IPS DF 4.7 (cell line): ENCODE results near the gene CHIC1.

Experiments used
- DNase-seq: peaks from one replicate; pipeline ENCODE4 v3.0.0-alpha.2; 2013; ENCODE audit warnings: low spot score; ENCODE audit errors: extremely low read depth

Gene CHIC1

DNA sequence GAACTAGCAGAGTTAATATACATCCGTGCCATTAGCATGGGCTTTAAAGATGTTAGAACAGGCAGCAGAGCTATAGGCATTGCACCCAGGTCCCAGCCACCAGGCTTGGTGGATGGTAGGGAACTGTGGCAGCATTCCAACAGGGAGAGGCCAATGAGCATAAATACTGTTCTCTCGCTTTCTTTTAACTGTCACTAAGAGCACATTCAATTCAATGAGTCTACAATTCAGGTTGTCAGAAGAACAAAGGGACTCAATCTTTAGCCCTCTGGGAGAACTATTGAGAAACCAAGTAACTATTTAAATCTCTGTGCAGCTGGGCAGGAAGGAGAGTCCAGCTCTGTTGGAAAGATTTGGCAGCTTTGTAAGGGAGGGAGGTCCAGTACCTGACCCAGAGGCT is 165.6 kb downstream of the CHIC1 start:
- no peak for DNase-seq
